ENCODE data around the gene ETV5. TPM values are rescaled to one million over a fixed set of nuclear protein-coding genes. Genes with fewer than 3 reads are reported as not detected.

The ETV5 gene
- total and polyA plus RNA-seq, 2 donors (not counting 3 experiments of a cell fraction or from before 2014, with no cell fraction given), result 8.8 to 40.9 TPM

- CTCF ChIA-PET, result no interaction called here
Observed at GRCh38 chr3:186100398-186100797, 8.5 kb downstream of the ETV5 start.

More at GRCh38 chr3:186100398-186100797, 8.5 kb downstream of the ETV5 start:
- Histone ChIP-seq H3K4me1 (ENCODE audit: control insufficient read depth, extremely low read depth, insufficient read depth, low read length) (peaks cover 13% of the 10 kb centered on the region), H3K9ac (replicated peaks; ENCODE audit: extremely low read depth, insufficient read depth, low read length) (no peak overlapping the region), H2AFZ (ENCODE audit: low read depth, low read length) (no peak overlapping the region), H4K20me1 (replicated peaks; ENCODE audit: control insufficient read depth, extremely low read depth, insufficient read depth, low read length) (no peaks in the 10 kb centered on the region), H3K4me3 (replicated peaks in 1 of 3; ENCODE audit: insufficient read depth in 1 of 3, low read depth in 1 of 3, low read length in 3 of 3) (no peak overlapping the region), H3K36me3 (ENCODE audit: control insufficient read depth in 2 of 2, extremely low read depth in 1 of 2, insufficient read depth in 2 of 2, low read length in 2 of 2) (no peaks in the 10 kb centered on the region), H3K27me3 (ENCODE audit: control insufficient read depth in 2 of 2, insufficient read depth in 2 of 2, low read length in 2 of 2) (no peaks in the 10 kb centered on the region), H3K27ac (ENCODE audit: insufficient read depth, low read depth, low read length) (no peak overlapping the region), H3K4me2 (ENCODE audit: insufficient read depth, low read length) (no peak overlapping the region), H3K9me3 (replicated peaks; ENCODE audit: control insufficient read depth, insufficient read depth, low read length) (no peaks in the 10 kb centered on the region), H3K9me1 (replicated peaks; ENCODE audit: control insufficient read depth, extremely low read depth, insufficient read depth, low read length) (no peaks in the 10 kb centered on the region), H3K79me2 (ENCODE audit: control insufficient read depth, insufficient read depth, low read length) (peaks cover 1% of the 10 kb centered on the region)
- FAIRE-seq (no peak), DNase-seq (ENCODE audit: low read depth, low spot score) (no peak)
- intact Hi-C loops (cut with micrococcal nuclease), result loop anchor here (10.0 kb wide), 2 partner anchors 366 to 984 kb away; no protein-coding TSS in a partner anchor
- BruUV-seq (replicated peaks), result no TSS peak
- TF ChIP-seq MAX (IDR thresholded peaks at IDR 0.05; ENCODE audit: insufficient read depth, insufficient read length) (no peak), EZH2 (IDR thresholded peaks at IDR 0.05; ENCODE audit: borderline replicate concordance, low read depth, low read length, severe bottlenecking) (no peak), FOS (IDR thresholded peaks at IDR 0.05; ENCODE audit: borderline replicate concordance, insufficient read depth, low read length) (no peak), GATA2 (IDR thresholded peaks at IDR 0.05; ENCODE audit: insufficient read depth, insufficient read length, low read depth, low read length) (no peak), JUN (IDR thresholded peaks at IDR 0.05; ENCODE audit: borderline replicate concordance, insufficient read depth, insufficient read length, low read depth) (no peak), POLR2A (IDR thresholded peaks at IDR 0.05; ENCODE audit: low read depth, low read length) (no peak), CTCF (IDR thresholded peaks at IDR 0.05; ENCODE audit: extremely low read depth in 1 of 2, insufficient read depth in 1 of 2, low read depth in 1 of 2, low read length in 2 of 2) (no peak), MYC (IDR thresholded peaks at IDR 0.05; ENCODE audit: low read depth, low read length) (no peak), POLR2AphosphoS5 (IDR thresholded peaks at IDR 0.05; ENCODE audit: insufficient read depth, low read depth, low read length) (no peak)
- dilution Hi-C loops (cut with MboI; ENCODE audit: extremely low pct_ligation_motif_present, low sequenced_read_pairs), result no loop called here
- POLR2A ChIA-PET, result no interaction called here
